ENCODE measurements around the gene DGKI. TPM values are rescaled to one million over a fixed set of nuclear protein-coding genes. Genes with fewer than 3 reads are reported as not detected.

DGKI gene
- total RNA-seq, 3 donors from 2014 or later (not counting 1 experiment from before 2014, with no cell fraction given) = 0.53 TPM; not detected in 2

DNA sequence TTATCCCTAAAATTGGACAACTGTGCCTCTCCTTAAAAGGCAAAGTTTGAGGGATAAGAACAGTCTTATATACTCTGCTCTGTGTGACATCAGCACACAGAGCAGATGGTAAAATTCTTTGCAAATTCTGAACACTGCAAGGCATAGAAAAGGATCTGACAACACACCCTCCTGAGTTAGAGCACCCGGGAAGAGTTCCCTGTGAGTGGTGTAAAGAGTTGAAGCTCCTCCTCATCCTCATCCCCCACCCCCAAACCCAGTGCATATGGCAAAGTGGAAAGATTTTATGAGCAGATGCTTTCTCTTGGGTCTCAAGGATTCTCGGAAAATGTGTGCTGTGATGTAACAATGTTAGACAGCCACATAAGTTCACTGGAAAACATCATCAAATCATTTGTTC lies 40.0 kb upstream of the DGKI start:
- no peaks in the 10 kb centered on the region for H3K9me3 Mint-ChIP-seq
- TF ChIP-seq, protein P1, sequence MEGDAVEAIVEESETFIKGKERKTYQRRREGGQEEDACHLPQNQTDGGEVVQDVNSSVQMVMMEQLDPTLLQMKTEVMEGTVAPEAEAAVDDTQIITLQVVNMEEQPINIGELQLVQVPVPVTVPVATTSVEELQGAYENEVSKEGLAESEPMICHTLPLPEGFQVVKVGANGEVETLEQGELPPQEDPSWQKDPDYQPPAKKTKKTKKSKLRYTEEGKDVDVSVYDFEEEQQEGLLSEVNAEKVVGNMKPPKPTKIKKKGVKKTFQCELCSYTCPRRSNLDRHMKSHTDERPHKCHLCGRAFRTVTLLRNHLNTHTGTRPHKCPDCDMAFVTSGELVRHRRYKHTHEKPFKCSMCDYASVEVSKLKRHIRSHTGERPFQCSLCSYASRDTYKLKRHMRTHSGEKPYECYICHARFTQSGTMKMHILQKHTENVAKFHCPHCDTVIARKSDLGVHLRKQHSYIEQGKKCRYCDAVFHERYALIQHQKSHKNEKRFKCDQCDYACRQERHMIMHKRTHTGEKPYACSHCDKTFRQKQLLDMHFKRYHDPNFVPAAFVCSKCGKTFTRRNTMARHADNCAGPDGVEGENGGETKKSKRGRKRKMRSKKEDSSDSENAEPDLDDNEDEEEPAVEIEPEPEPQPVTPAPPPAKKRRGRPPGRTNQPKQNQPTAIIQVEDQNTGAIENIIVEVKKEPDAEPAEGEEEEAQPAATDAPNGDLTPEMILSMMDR (IDR thresholded peaks at IDR 0.05) = no peak
- no peak for DNase-seq
- WGBS (ENCODE audit: insufficient coverage) = 100% methylated on average over 1 of the region's 2 CpGs
- H3K36me3 ChIP-seq (ENCODE audit: control insufficient read depth, insufficient read depth, low read length) = peaks cover 57% of the 10 kb centered on the region
- H3K36me3 Mint-ChIP-seq = no peaks in the 10 kb centered on the region
- no peaks in the 10 kb centered on the region for H3K27me3 Mint-ChIP-seq (ENCODE audit: low read depth in 2 of 2)
- no peak overlapping the region for H3K27ac Mint-ChIP-seq
- H3K4me1 Mint-ChIP-seq = peaks cover 5 to 12% of the 10 kb centered on the region in 2 donors
- H3K4me3 ChIP-seq (ENCODE audit: low read length) = no peak overlapping the region
- intact Hi-C loops (cut with micrococcal nuclease) = no loop called here
- H3K4me3 Mint-ChIP-seq = no peak overlapping the region
- no peaks in the 10 kb centered on the region for H3K27me3 ChIP-seq (ENCODE audit: control insufficient read depth, insufficient read depth, low read length)
- no peak for ATAC-seq
- H3K27ac ChIP-seq (ENCODE audit: low read length) = no peak overlapping the region
- no peaks in the 10 kb centered on the region for H3K9me3 ChIP-seq (ENCODE audit: control insufficient read depth, insufficient read depth, low read length)
- H3K4me1 ChIP-seq (ENCODE audit: control insufficient read depth, insufficient read depth, low read length) = no peaks in the 10 kb centered on the region

- Mint-ChIP-seq H3K4me1 (peaks cover 5 to 12% of the 10 kb centered on the region in 2 donors), H3K36me3 (no peaks in the 10 kb centered on the region), H3K27me3 (ENCODE audit: low read depth in 2 of 2) (no peaks in the 10 kb centered on the region), H3K9me3 (no peaks in the 10 kb centered on the region), H3K4me3 (no peak overlapping the region), H3K27ac (no peak overlapping the region)
- ATAC-seq (no peak), DNase-seq (no peak)
- Histone ChIP-seq H3K4me1 (ENCODE audit: control insufficient read depth, insufficient read depth, low read length) (no peaks in the 10 kb centered on the region), H3K36me3 (ENCODE audit: control insufficient read depth, insufficient read depth, low read length) (peaks cover 61% of the 10 kb centered on the region), H3K27ac (ENCODE audit: low read length) (no peak overlapping the region), H3K4me3 (ENCODE audit: low read length) (no peak overlapping the region), H3K27me3 (ENCODE audit: control insufficient read depth, insufficient read depth, low read length) (no peaks in the 10 kb centered on the region), H3K9me3 (ENCODE audit: control insufficient read depth, insufficient read depth, low read length) (no peaks in the 10 kb centered on the region)
- WGBS (ENCODE audit: insufficient coverage) = 87% methylated on average over 3 of the region's 3 CpGs
- TF ChIP-seq, protein P1 (IDR thresholded peaks at IDR 0.05) = no peak
- intact Hi-C loops (cut with micrococcal nuclease) = no loop called here
These were observed 39.5 kb upstream of the DGKI start for GRCh38 chr7:137886281-137886680.

- Mint-ChIP-seq H3K36me3 (no peaks in the 10 kb centered on the region), H3K27me3 (ENCODE audit: low read depth in 2 of 2) (no peaks in the 10 kb centered on the region), H3K9me3 (no peaks in the 10 kb centered on the region), H3K4me3 (no peak overlapping the region), H3K4me1 (peaks cover 5 to 12% of the 10 kb centered on the region in 2 donors), H3K27ac (no peak overlapping the region)
- peaks cover 60% of the 10 kb centered on the region for H3K36me3 ChIP-seq (ENCODE audit: control insufficient read depth, insufficient read depth, low read length)
- H3K4me3 ChIP-seq (ENCODE audit: low read length) = no peak overlapping the region
- ATAC-seq = no peak
- DNase-seq = no peak
- no peaks in the 10 kb centered on the region for H3K4me1 ChIP-seq (ENCODE audit: control insufficient read depth, insufficient read depth, low read length)
- 98% methylated on average over 3 of the region's 5 CpGs for WGBS (ENCODE audit: insufficient coverage)
- no peaks in the 10 kb centered on the region for H3K9me3 ChIP-seq (ENCODE audit: control insufficient read depth, insufficient read depth, low read length)
- TF ChIP-seq, protein P1 (IDR thresholded peaks at IDR 0.05) = no peak
- H3K27me3 ChIP-seq (ENCODE audit: control insufficient read depth, insufficient read depth, low read length) = no peaks in the 10 kb centered on the region
- H3K27ac ChIP-seq (ENCODE audit: low read length) = no peak overlapping the region
- intact Hi-C loops (cut with micrococcal nuclease) = no loop called here
These were observed 38.9 kb upstream of the DGKI start for GRCh38 chr7:137885678-137886077.

- no peaks in the 10 kb centered on the region for H3K27me3 Mint-ChIP-seq (ENCODE audit: low read depth in 2 of 2)
- TF ChIP-seq, protein P1 (IDR thresholded peaks at IDR 0.05) = no peak
- H3K4me1 Mint-ChIP-seq = peaks cover 5 to 7% of the 10 kb centered on the region in 2 donors
- no peak overlapping the region for H3K4me3 Mint-ChIP-seq
- no peaks in the 10 kb centered on the region for H3K27me3 ChIP-seq (ENCODE audit: control insufficient read depth, insufficient read depth, low read length)
- no peak for ATAC-seq
- no peak overlapping the region for H3K27ac Mint-ChIP-seq
- H3K9me3 ChIP-seq (ENCODE audit: control insufficient read depth, insufficient read depth, low read length) = no peaks in the 10 kb centered on the region
- H3K27ac ChIP-seq (ENCODE audit: low read length) = no peak overlapping the region
- no peaks in the 10 kb centered on the region for H3K4me1 ChIP-seq (ENCODE audit: control insufficient read depth, insufficient read depth, low read length)
- H3K9me3 Mint-ChIP-seq = no peaks in the 10 kb centered on the region
- peaks cover 16% of the 10 kb centered on the region for H3K36me3 Mint-ChIP-seq
- peaks cover 77% of the 10 kb centered on the region for H3K36me3 ChIP-seq (ENCODE audit: control insufficient read depth, insufficient read depth, low read length)
- DNase-seq = no peak
- intact Hi-C loops (cut with micrococcal nuclease) = no loop called here
- H3K4me3 ChIP-seq (ENCODE audit: low read length) = no peak overlapping the region
These were observed 36.0 kb upstream of the DGKI start for GRCh38 chr7:137882806-137883205.

Data from natural killer cell (primary cell).